ENCODE results near the gene CHRM1.

Gene CHRM1

DNA sequence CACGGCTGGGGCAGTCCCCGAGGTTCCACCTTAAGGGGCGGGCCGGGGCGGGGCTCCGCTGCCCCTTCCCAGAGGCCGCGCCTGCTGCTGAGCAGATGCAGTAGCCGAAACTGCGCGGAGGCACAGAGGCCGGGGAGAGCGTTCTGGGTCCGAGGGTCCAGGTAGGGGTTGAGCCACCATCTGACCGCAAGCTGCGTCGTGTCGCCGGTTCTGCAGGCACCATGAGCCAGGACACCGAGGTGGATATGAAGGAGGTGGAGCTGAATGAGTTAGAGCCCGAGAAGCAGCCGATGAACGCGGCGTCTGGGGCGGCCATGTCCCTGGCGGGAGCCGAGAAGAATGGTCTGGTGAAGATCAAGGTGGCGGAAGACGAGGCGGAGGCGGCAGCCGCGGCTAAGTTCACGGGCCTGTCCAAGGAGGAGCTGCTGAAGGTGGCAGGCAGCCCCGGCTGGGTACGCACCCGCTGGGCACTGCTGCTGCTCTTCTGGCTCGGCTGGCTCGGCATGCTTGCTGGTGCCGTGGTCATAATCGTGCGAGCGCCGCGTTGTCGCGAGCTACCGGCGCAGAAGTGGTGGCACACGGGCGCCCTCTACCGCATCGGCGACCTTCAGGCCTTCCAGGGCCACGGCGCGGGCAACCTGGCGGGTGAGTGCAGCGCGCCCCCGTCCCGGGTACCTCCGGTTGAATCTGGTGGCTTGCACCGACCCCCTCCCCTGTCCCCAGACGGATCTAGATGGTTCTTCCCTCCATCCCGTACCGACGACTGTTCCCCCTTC, 40.2 kb downstream of the CHRM1 start, which contains the start of gene SLC3A2 (continued):
- TF ChIP-seq, protein P1, sequence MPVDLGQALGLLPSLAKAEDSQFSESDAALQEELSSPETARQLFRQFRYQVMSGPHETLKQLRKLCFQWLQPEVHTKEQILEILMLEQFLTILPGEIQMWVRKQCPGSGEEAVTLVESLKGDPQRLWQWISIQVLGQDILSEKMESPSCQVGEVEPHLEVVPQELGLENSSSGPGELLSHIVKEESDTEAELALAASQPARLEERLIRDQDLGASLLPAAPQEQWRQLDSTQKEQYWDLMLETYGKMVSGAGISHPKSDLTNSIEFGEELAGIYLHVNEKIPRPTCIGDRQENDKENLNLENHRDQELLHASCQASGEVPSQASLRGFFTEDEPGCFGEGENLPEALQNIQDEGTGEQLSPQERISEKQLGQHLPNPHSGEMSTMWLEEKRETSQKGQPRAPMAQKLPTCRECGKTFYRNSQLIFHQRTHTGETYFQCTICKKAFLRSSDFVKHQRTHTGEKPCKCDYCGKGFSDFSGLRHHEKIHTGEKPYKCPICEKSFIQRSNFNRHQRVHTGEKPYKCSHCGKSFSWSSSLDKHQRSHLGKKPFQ (tag by site-specific recombination; IDR thresholded peaks at IDR 0.05): peak; percentile 15; the same call in 1 of the 2 replicates
- TF ChIP-seq HOXD13 (CRISPR knock-in tag; IDR thresholded peaks at IDR 0.05; ENCODE audit: borderline replicate concordance): 0 out of 2 replicates have a peak, but pooled peaks have one; percentile 6
- no peak for TF ChIP-seq ZNF274 (IDR thresholded peaks at IDR 0.05; ENCODE audit: low read length)
- TF ChIP-seq ZNF274 (tag by site-specific recombination; IDR thresholded peaks at IDR 0.05; ENCODE audit: borderline replicate concordance): no peak
- TF ChIP-seq ZNF768 (tag by site-specific recombination; IDR thresholded peaks at IDR 0.05): peak; percentile 33; the same call in 1 of the 2 replicates
- TF ChIP-seq MZF1 (tag by site-specific recombination; IDR thresholded peaks at IDR 0.05; ENCODE audit: borderline replicate concordance): no peak
- no peak for TF ChIP-seq ZNF785 (tag by site-specific recombination; IDR thresholded peaks at IDR 0.05)
- TF ChIP-seq ZFP69B (tag by site-specific recombination; IDR thresholded peaks at IDR 0.05): no peak
- no peak for TF ChIP-seq ZBTB21 (tag by site-specific recombination; IDR thresholded peaks at IDR 0.05)
- TF ChIP-seq, protein P2, sequence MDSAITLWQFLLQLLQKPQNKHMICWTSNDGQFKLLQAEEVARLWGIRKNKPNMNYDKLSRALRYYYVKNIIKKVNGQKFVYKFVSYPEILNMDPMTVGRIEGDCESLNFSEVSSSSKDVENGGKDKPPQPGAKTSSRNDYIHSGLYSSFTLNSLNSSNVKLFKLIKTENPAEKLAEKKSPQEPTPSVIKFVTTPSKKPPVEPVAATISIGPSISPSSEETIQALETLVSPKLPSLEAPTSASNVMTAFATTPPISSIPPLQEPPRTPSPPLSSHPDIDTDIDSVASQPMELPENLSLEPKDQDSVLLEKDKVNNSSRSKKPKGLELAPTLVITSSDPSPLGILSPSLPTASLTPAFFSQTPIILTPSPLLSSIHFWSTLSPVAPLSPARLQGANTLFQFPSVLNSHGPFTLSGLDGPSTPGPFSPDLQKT (IDR thresholded peaks at IDR 0.05; ENCODE audit: borderline replicate concordance, low read depth, low read length): no peak
- TF ChIP-seq, protein P3, sequence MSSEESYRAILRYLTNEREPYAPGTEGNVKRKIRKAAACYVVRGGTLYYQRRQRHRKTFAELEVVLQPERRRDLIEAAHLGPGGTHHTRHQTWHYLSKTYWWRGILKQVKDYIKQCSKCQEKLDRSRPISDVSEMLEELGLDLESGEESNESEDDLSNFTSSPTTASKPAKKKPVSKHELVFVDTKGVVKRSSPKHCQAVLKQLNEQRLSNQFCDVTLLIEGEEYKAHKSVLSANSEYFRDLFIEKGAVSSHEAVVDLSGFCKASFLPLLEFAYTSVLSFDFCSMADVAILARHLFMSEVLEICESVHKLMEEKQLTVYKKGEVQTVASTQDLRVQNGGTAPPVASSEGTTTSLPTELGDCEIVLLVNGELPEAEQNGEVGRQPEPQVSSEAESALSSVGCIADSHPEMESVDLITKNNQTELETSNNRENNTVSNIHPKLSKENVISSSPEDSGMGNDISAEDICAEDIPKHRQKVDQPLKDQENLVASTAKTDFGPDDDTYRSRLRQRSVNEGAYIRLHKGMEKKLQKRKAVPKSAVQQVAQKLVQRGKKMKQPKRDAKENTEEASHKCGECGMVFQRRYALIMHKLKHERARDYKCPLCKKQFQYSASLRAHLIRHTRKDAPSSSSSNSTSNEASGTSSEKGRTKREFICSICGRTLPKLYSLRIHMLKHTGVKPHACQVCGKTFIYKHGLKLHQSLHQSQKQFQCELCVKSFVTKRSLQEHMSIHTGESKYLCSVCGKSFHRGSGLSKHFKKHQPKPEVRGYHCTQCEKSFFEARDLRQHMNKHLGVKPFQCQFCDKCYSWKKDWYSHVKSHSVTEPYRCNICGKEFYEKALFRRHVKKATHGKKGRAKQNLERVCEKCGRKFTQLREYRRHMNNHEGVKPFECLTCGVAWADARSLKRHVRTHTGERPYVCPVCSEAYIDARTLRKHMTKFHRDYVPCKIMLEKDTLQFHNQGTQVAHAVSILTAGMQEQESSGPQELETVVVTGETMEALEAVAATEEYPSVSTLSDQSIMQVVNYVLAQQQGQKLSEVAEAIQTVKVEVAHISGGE (tag by site-specific recombination; conservative IDR thresholded peaks at IDR 0.05; ENCODE audit: low read depth): peak; percentile 76
- TF ChIP-seq SP7 (tag by site-specific recombination; IDR thresholded peaks at IDR 0.05): peak; percentile 56
- no peak for TF ChIP-seq BCL11A (tag by site-specific recombination; IDR thresholded peaks at IDR 0.05; ENCODE audit: low read depth)
- TF ChIP-seq ZNF19 (tag by site-specific recombination; IDR thresholded peaks at IDR 0.05; ENCODE audit: low read depth): no peak
- TF ChIP-seq, protein P4, sequence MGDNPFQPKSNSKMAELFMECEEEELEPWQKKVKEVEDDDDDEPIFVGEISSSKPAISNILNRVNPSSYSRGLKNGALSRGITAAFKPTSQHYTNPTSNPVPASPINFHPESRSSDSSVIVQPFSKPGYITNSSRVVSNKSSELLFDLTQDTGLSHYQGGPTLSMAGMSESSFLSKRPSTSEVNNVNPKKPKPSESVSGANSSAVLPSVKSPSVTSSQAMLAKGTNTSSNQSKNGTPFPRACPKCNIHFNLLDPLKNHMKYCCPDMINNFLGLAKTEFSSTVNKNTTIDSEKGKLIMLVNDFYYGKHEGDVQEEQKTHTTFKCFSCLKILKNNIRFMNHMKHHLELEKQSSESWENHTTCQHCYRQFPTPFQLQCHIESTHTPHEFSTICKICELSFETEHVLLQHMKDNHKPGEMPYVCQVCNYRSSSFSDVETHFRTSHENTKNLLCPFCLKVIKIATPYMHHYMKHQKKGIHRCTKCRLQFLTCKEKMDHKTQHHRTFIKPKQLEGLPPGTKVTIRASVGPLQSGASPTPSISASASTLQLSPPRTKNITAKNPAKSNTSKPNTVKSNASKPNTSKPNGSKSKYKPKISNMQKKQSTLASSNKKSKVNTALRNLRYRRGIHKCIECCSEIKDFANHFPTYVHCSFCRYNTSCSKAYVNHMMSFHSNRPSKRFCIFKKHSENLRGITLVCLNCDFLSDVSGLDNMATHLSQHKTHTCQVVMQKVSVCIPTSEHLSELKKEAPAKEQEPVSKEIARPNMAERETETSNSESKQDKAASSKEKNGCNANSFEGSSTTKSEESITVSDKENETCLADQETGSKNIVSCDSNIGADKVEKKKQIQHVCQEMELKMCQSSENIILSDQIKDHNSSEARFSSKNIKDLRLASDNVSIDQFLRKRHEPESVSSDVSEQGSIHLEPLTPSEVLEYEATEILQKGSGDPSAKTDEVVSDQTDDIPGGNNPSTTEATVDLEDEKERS (tag by site-specific recombination; IDR thresholded peaks at IDR 0.05): peak; percentile 40; the same call in 1 of the 2 replicates
- TF ChIP-seq ZNF302 (tag by site-specific recombination; IDR thresholded peaks at IDR 0.05; ENCODE audit: low read depth): no peak
- no peak for TF ChIP-seq ZNF473 (tag by site-specific recombination; IDR thresholded peaks at IDR 0.05)
- peak; percentile 72 for TF ChIP-seq ZNF600 (tag by site-specific recombination; IDR thresholded peaks at IDR 0.05)
- TF ChIP-seq ZNF223 (tag by site-specific recombination; IDR thresholded peaks at IDR 0.05): 0 out of 2 replicates have a peak, but pooled peaks have one; percentile 33
- TF ChIP-seq HOXC10 (CRISPR knock-in tag; IDR thresholded peaks at IDR 0.05): no peak; the same call in 1 of the 2 replicates
- no peak for TF ChIP-seq ZNF175 (tag by site-specific recombination; IDR thresholded peaks at IDR 0.05)
- TF ChIP-seq ZIC2 (tag by site-specific recombination; IDR thresholded peaks at IDR 0.05): peak; percentile 22; the same call in 1 of the 2 replicates
- no peak for TF ChIP-seq EGR2 (tag by site-specific recombination; IDR thresholded peaks at IDR 0.05; ENCODE audit: low read depth)
- TF ChIP-seq KLF8 (tag by site-specific recombination; IDR thresholded peaks at IDR 0.05): peak; percentile 85; the same call in 1 of the 2 replicates
- TF ChIP-seq, protein P5, sequence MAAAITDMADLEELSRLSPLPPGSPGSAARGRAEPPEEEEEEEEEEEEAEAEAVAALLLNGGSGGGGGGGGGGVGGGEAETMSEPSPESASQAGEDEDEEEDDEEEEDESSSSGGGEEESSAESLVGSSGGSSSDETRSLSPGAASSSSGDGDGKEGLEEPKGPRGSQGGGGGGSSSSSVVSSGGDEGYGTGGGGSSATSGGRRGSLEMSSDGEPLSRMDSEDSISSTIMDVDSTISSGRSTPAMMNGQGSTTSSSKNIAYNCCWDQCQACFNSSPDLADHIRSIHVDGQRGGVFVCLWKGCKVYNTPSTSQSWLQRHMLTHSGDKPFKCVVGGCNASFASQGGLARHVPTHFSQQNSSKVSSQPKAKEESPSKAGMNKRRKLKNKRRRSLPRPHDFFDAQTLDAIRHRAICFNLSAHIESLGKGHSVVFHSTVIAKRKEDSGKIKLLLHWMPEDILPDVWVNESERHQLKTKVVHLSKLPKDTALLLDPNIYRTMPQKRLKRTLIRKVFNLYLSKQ (tag by site-specific recombination; IDR thresholded peaks at IDR 0.05; ENCODE audit: borderline replicate concordance): no peak
- TF ChIP-seq, protein P6, sequence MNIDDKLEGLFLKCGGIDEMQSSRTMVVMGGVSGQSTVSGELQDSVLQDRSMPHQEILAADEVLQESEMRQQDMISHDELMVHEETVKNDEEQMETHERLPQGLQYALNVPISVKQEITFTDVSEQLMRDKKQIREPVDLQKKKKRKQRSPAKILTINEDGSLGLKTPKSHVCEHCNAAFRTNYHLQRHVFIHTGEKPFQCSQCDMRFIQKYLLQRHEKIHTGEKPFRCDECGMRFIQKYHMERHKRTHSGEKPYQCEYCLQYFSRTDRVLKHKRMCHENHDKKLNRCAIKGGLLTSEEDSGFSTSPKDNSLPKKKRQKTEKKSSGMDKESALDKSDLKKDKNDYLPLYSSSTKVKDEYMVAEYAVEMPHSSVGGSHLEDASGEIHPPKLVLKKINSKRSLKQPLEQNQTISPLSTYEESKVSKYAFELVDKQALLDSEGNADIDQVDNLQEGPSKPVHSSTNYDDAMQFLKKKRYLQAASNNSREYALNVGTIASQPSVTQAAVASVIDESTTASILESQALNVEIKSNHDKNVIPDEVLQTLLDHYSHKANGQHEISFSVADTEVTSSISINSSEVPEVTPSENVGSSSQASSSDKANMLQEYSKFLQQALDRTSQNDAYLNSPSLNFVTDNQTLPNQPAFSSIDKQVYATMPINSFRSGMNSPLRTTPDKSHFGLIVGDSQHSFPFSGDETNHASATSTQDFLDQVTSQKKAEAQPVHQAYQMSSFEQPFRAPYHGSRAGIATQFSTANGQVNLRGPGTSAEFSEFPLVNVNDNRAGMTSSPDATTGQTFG (tag by site-specific recombination; IDR thresholded peaks at IDR 0.05; ENCODE audit: borderline replicate concordance): no peak
